ENCODE measurements around the gene VAPA. TPM values are rescaled to one million over a fixed set of nuclear protein-coding genes. Genes with fewer than 3 reads are reported as not detected.

Gene VAPA, protein sequence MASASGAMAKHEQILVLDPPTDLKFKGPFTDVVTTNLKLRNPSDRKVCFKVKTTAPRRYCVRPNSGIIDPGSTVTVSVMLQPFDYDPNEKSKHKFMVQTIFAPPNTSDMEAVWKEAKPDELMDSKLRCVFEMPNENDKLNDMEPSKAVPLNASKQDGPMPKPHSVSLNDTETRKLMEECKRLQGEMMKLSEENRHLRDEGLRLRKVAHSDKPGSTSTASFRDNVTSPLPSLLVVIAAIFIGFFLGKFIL
- 120 TPM for polyA plus RNA-seq (2013, experiment 1 of 2)
- polyA plus RNA-seq (2013, experiment 2 of 2), result 126 TPM

DNA sequence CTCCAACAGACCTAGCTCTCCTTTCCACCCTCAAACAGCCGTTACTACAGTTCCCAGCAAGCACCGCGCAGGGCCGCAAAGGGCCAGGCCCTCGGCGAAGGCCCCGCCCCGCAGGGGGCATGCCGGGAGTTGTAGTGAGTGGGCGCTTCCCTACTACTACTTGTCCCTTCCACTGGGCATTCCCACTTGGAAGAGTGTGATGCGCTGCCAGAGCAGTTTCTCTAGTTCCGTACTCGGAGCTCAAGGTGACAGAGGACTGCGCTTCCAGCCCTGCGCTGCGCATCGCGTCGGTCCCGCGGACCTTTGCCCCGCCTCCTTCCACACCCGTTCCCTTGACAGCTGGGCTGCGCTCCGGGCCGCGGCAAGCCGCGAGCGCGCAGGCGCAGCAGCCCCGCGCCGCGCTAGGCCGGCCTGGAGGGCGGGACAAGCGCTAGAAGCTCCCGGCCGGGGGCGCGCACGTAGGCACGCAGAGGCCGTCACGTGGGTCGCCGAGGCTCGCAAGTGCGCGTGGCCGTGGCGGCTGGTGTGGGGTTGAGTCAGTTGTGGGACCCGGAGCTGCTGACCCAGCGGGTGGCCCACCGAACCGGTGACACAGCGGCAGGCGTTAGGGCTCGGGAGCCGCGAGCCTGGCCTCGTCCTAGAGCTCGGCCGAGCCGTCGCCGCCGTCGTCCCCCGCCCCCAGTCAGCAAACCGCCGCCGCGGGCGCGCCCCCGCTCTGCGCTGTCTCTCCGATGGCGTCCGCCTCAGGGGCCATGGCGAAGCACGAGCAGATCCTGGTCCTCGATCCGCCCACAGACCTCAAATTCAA is at the start of gene VAPA:
TSS of gene VAPA (plus strand) at position 491 of the 808 bp plus-strand sequence. CDS start at position 732, 241 bp downstream.
- Histone ChIP-seq H3K79me1 (ENCODE audit: low read depth, low read length) (peaks cover 5% of the 10 kb centered on the region), H3K4ac (ENCODE audit: low read length) (no peak within 1 kb of the TSS), H4K91ac (ENCODE audit: low read depth, low read length, poor library complexity) (no peak within 1 kb of the TSS), H2BK15ac (ENCODE audit: low read length) (no peak within 1 kb of the TSS), H2AK5ac (ENCODE audit: low read depth, low read length) (peak within 1 kb of the TSS; percentile 72), H4K8ac (ENCODE audit: low read depth, low read length) (no peak within 1 kb of the TSS), H2BK120ac (ENCODE audit: low read depth, low read length) (peak within 1 kb of the TSS; percentile 51), H3K27ac (replicated peaks; ENCODE audit: low read length) (peak within 1 kb of the TSS; percentile 88), H3K4me2 (ENCODE audit: insufficient read depth, low read length, poor library complexity, severe bottlenecking) (peak within 1 kb of the TSS; percentile 75), H3K18ac (ENCODE audit: low read length) (peak within 1 kb of the TSS; percentile 99), H3K4me1 (ENCODE audit: control insufficient read depth in 2 of 2, insufficient read depth in 1 of 2, low read depth in 1 of 2, low read length in 2 of 2) (peaks cover 1 to 9% of the 10 kb centered on the region in 2 donors), H3K9ac (ENCODE audit: low read depth, low read length, poor library complexity) (peak within 1 kb of the TSS; percentile 99), H3K14ac (ENCODE audit: low read length) (peak within 1 kb of the TSS; percentile 82), H3K9me3 (replicated peaks in 1 of 2; ENCODE audit: control insufficient read depth in 2 of 2, insufficient read depth in 1 of 2, low read depth in 1 of 2, low read length in 2 of 2) (no peaks in the 10 kb centered on the region), H3K36me3 (replicated peaks in 1 of 2; ENCODE audit: control insufficient read depth in 2 of 2, insufficient read depth in 2 of 2, low read length in 2 of 2) (no peaks in the 10 kb centered on the region), H3K23ac (ENCODE audit: low read depth, low read length, poor library complexity) (peak within 1 kb of the TSS; percentile 99), H3K27me3 (ENCODE audit: control insufficient read depth in 3 of 3, insufficient read depth in 3 of 3, low read depth in 1 of 3, low read length in 3 of 3) (peaks cover 0 to 2% (median 0%) of the 10 kb centered on the region in 3 experiments), H2AFZ (ENCODE audit: low read length) (peak within 1 kb of the TSS; percentile 96), H3K4me3 (ENCODE audit: low read length in 2 of 2) (peak within 1 kb of the TSS; percentile 85 to 88), H2BK5ac (ENCODE audit: low read length) (peak within 1 kb of the TSS; percentile 83), H2BK12ac (ENCODE audit: low read length) (no peak within 1 kb of the TSS)
- peak; percentile 96 for DNase-seq (ENCODE audit: low spot score)
- WGBS, 2 donors (ENCODE audit: extremely low coverage in 2 of 2, insufficient read length in 2 of 2, insufficient replicate concordance in 1 of 2), result no CpG with 5 or more reads among the region's 87 CpGs

DNA sequence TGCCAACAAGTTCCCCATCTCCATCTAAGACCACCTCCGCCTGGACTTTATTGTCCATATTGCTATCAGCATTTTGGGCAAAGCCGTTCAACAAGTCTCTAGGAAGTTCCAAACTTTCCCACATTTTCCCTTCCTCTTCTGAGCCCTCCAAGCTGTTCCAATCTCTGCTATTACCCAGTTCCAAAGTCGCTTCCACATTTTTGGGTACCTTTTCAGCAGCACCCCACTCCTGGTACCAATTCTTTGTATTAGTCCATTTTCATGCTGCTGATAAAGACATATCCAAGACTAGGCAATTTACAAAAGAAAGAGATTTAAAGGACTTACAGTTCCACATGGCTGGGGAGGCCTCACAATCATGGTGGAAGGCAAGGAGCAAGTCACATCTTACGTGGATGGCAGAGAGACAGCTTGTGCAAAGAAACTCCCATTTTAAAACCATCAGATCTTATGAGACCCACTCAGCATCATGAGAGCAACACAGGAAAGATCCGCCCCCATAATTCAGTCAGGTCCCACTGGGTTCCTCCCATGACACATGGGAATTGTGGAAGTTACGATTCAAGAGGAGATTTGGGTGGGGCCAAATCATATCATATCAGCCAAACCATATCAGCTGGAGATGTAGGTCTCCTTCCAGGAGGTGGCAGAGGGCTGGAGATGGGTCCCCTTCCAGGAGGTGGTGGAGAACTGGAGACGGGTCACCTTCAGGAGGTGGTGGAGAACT is 47.9 kb upstream of the VAPA start:
- Histone ChIP-seq H3K18ac (ENCODE audit: low read length) (no peak overlapping the region), H3K27me3 (ENCODE audit: control insufficient read depth in 3 of 3, insufficient read depth in 3 of 3, low read depth in 1 of 3, low read length in 3 of 3) (no peaks in the 10 kb centered on the region), H2BK15ac (ENCODE audit: low read length) (no peak overlapping the region), H3K36me3 (replicated peaks in 1 of 2; ENCODE audit: control insufficient read depth in 2 of 2, insufficient read depth in 2 of 2, low read length in 2 of 2) (peaks cover 0 to under 1% of the 10 kb centered on the region in 2 donors), H3K27ac (replicated peaks; ENCODE audit: low read length) (no peak overlapping the region), H3K4ac (ENCODE audit: low read length) (no peak overlapping the region), H2AK5ac (ENCODE audit: low read depth, low read length) (no peak overlapping the region), H2BK5ac (ENCODE audit: low read length) (no peak overlapping the region), H3K9ac (ENCODE audit: low read depth, low read length, poor library complexity) (no peak overlapping the region), H3K4me2 (ENCODE audit: insufficient read depth, low read length, poor library complexity, severe bottlenecking) (no peak overlapping the region), H2AFZ (ENCODE audit: low read length) (no peak overlapping the region), H3K4me3 (ENCODE audit: low read length in 2 of 2) (no peak overlapping the region), H3K9me3 (replicated peaks in 1 of 2; ENCODE audit: control insufficient read depth in 2 of 2, insufficient read depth in 1 of 2, low read depth in 1 of 2, low read length in 2 of 2) (peaks cover 6 to 18% of the 10 kb centered on the region in 2 donors), H3K79me1 (ENCODE audit: low read depth, low read length) (no peaks in the 10 kb centered on the region), H3K4me1 (ENCODE audit: control insufficient read depth in 2 of 2, insufficient read depth in 1 of 2, low read depth in 1 of 2, low read length in 2 of 2) (peaks cover 6 to 25% of the 10 kb centered on the region in 2 donors), H4K91ac (ENCODE audit: low read depth, low read length, poor library complexity) (no peak overlapping the region), H3K14ac (ENCODE audit: low read length) (no peak overlapping the region), H2BK120ac (ENCODE audit: low read depth, low read length) (no peak overlapping the region), H2BK12ac (ENCODE audit: low read length) (no peak overlapping the region), H3K23ac (ENCODE audit: low read depth, low read length, poor library complexity) (no peak overlapping the region), H4K8ac (ENCODE audit: low read depth, low read length) (no peak overlapping the region)
- DNase-seq (ENCODE audit: low spot score), result no peak
- WGBS, 2 donors (ENCODE audit: extremely low coverage in 2 of 2, insufficient read length in 2 of 2, insufficient replicate concordance in 1 of 2), result no CpG with 5 or more reads among the region's 7 CpGs

DNA sequence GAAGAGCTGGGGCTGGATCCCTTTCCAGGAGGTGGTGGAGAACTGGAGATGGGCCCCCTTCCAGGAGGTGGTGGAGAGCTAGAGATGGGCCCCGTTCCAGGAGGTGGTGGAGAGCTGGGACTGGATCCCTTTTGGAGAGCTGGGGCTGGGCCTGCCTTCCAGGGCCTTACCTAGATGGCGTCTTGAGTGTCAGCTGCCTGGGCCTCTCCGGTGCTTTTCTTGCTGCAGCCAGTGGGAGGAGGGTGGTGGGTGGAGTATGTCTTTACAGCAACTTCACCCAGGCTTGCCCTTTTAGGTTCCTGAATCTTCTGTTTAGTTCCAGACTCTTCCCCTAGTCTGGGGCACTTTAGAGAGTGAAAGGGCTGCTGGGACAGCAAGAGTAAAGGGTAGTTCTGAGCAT is 47.2 kb upstream of the VAPA start:
- no peak for DNase-seq (ENCODE audit: low spot score)
- Histone ChIP-seq H3K79me1 (ENCODE audit: low read depth, low read length) (no peaks in the 10 kb centered on the region), H3K23ac (ENCODE audit: low read depth, low read length, poor library complexity) (no peak overlapping the region), H3K14ac (ENCODE audit: low read length) (no peak overlapping the region), H2AK5ac (ENCODE audit: low read depth, low read length) (no peak overlapping the region), H3K9ac (ENCODE audit: low read depth, low read length, poor library complexity) (no peak overlapping the region), H3K27ac (replicated peaks; ENCODE audit: low read length) (no peak overlapping the region), H3K18ac (ENCODE audit: low read length) (no peak overlapping the region), H2AFZ (ENCODE audit: low read length) (no peak overlapping the region), H3K4me3 (ENCODE audit: low read length in 2 of 2) (no peak overlapping the region), H2BK5ac (ENCODE audit: low read length) (no peak overlapping the region), H2BK12ac (ENCODE audit: low read length) (no peak overlapping the region), H3K4me1 (ENCODE audit: control insufficient read depth in 2 of 2, insufficient read depth in 1 of 2, low read depth in 1 of 2, low read length in 2 of 2) (peaks cover 6 to 27% of the 10 kb centered on the region in 2 donors), H4K8ac (ENCODE audit: low read depth, low read length) (no peak overlapping the region), H4K91ac (ENCODE audit: low read depth, low read length, poor library complexity) (no peak overlapping the region), H2BK15ac (ENCODE audit: low read length) (no peak overlapping the region), H3K4ac (ENCODE audit: low read length) (no peak overlapping the region), H2BK120ac (ENCODE audit: low read depth, low read length) (no peak overlapping the region), H3K9me3 (replicated peaks in 1 of 2; ENCODE audit: control insufficient read depth in 2 of 2, insufficient read depth in 1 of 2, low read depth in 1 of 2, low read length in 2 of 2) (peaks cover 6 to 18% of the 10 kb centered on the region in 2 donors), H3K36me3 (replicated peaks in 1 of 2; ENCODE audit: control insufficient read depth in 2 of 2, insufficient read depth in 2 of 2, low read length in 2 of 2) (no peaks in the 10 kb centered on the region), H3K27me3 (ENCODE audit: control insufficient read depth in 3 of 3, insufficient read depth in 3 of 3, low read depth in 1 of 3, low read length in 3 of 3) (no peaks in the 10 kb centered on the region), H3K4me2 (ENCODE audit: insufficient read depth, low read length, poor library complexity, severe bottlenecking) (no peak overlapping the region)
- WGBS, 2 donors (ENCODE audit: extremely low coverage in 2 of 2, insufficient read length in 2 of 2, insufficient replicate concordance in 1 of 2), result no CpG with 5 or more reads among the region's 3 CpGs
